ENCODE results near the gene TRPM5. TPM values are rescaled to one million over a fixed set of nuclear protein-coding genes. Genes with fewer than 3 reads are reported as not detected.

Gene TRPM5
- polyA plus RNA-seq, 1 donor from 2014 or later = not detected

DNA sequence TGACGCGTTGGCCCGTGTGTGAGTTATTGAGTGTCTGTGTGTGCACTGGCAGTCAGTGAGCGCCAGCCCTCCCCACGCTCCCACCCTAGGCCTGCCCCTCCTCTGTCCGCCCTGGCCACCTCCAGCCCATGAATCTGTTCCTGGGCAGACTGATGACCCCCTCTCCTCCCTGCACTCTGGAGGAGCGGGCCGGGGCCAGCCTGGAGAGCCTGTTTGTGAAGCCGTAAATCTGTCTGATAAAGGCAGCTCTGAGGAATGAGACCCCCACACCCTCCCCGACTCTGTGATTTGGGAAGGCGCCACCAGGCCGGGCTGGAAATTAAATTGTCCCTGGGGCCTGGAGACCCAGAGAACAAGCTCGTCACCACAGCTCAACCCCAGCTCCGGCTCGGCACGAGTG lies 35.2 kb downstream of the TRPM5 start:
- no peaks in the 10 kb centered on the region for H3K27me3 Mint-ChIP-seq
- peak overlapping the region in 1 of 3 donors; percentile 74 for H3K27ac Mint-ChIP-seq
- no peaks in the 10 kb centered on the region for H3K9me3 Mint-ChIP-seq

GRCh38 chr11:2408671-2409070 lies 35.6 kb downstream of the TRPM5 start:
- Mint-ChIP-seq H3K4me3 (peak overlapping the region in 1 of 4 donors; percentile 17), H3K9me3 (no peaks in the 10 kb centered on the region), H3K27ac (peak overlapping the region in 1 of 3 donors; percentile 74), H3K4me1 (peaks cover 0 to 2% (median 0%) of the 10 kb centered on the region in 3 donors), H3K27me3 (no peaks in the 10 kb centered on the region), H3K36me3 (no peaks in the 10 kb centered on the region)

More for the DNA sequence above, 35.2 kb downstream of the TRPM5 start:
- no peaks in the 10 kb centered on the region for H3K36me3 Mint-ChIP-seq
- no peak overlapping the region for H3K4me3 Mint-ChIP-seq
- H3K4me1 Mint-ChIP-seq = peaks cover 0 to 2% (median 0%) of the 10 kb centered on the region in 3 donors

DNA sequence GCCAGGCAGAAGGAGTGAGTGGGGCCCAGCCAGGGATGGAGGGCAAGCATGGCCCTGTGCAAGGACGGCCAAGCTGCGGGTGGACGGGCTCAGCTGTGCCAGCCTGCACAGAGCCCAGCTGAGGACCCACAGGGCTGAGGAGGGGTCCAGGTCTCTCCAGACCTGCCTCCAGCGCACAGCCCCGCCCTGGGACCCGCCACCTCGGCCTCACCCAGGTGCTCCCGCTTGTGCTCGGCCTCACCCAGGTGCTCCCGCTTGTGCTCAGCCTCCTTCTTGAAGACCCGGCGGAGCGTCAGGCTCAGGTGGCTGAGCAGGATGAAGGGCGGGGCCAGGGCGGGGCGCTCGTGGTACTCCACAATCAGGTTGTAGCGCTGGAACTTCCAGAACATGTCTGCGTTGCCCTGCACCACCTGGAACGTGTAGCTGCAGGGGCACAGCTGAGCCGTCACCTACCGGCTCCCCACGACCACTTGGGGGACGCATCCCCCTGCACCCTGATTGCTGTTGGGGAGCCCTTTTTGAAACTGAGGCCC lies 37.4 kb downstream of the TRPM5 start:
- Mint-ChIP-seq H3K36me3 (no peaks in the 10 kb centered on the region), H3K4me3 (no peak overlapping the region), H3K9me3 (no peaks in the 10 kb centered on the region), H3K27me3 (no peaks in the 10 kb centered on the region), H3K4me1 (peaks cover 0 to 2% (median 2%) of the 10 kb centered on the region in 3 donors), H3K27ac (peak overlapping the region in 1 of 3 donors; percentile 43)

- H3K36me3 Mint-ChIP-seq = no peaks in the 10 kb centered on the region
- H3K9me3 Mint-ChIP-seq = no peaks in the 10 kb centered on the region
- peak overlapping the region in 1 of 3 donors; percentile 43 for H3K27ac Mint-ChIP-seq
- no peaks in the 10 kb centered on the region for H3K27me3 Mint-ChIP-seq
- no peak overlapping the region for H3K4me3 Mint-ChIP-seq
- peaks cover 0 to 4% (median 2%) of the 10 kb centered on the region in 3 donors for H3K4me1 Mint-ChIP-seq
Measured at GRCh38 chr11:2406451-2406850, 37.9 kb downstream of the TRPM5 start.

DNA sequence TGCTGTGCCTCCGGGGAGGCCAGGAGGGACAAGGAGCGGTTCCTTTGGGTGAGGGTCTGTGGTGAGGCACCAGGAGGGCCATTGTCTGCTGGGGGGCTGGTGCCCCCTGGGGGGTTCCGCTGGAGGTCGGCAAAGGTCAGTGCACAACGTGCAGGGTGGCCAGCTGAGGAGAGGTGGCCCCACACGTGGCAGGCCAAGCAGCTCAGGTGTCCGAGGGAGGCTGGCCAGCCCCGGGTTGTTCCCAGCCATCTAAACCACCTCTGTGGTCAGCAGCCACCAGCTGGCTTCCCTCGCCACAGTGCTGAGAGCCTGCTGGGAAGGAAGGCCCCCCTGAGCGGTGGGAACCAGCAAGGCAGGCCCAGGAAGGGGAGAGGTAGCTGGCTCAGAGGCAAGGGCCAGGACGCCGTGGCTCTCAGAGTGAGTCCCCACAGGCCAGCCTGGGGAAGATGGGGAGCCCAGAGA lies 39.5 kb downstream of the TRPM5 start:
- no peaks in the 10 kb centered on the region for H3K36me3 Mint-ChIP-seq
- H3K9me3 Mint-ChIP-seq = no peaks in the 10 kb centered on the region
- H3K4me1 Mint-ChIP-seq = peaks cover 3 to 8% (median 7%) of the 10 kb centered on the region in 3 donors
- no peaks in the 10 kb centered on the region for H3K27me3 Mint-ChIP-seq
- peak overlapping the region in 2 of 4 donors; percentile 30 to 48 for H3K4me3 Mint-ChIP-seq
- peak overlapping the region in 2 of 3 donors; percentile 23 to 78 for H3K27ac Mint-ChIP-seq

GRCh38 chr11:2402890-2403645 lies 41.2 kb downstream of the TRPM5 start:
- no peaks in the 10 kb centered on the region for H3K9me3 Mint-ChIP-seq
- H3K36me3 Mint-ChIP-seq = no peaks in the 10 kb centered on the region
- H3K27ac Mint-ChIP-seq = peak overlapping the region in 2 of 3 donors; percentile 39
- H3K27me3 Mint-ChIP-seq = no peaks in the 10 kb centered on the region
- H3K4me3 Mint-ChIP-seq = peak overlapping the region in 1 of 4 donors; percentile 92
- peaks cover 7 to 12% (median 8%) of the 10 kb centered on the region in 3 donors for H3K4me1 Mint-ChIP-seq

GRCh38 chr11:2402106-2402505 lies 42.2 kb downstream of the TRPM5 start:
- Mint-ChIP-seq H3K36me3 (no peaks in the 10 kb centered on the region), H3K27me3 (no peaks in the 10 kb centered on the region), H3K4me3 (peak overlapping the region; percentile 59 to 97 (median 94)), H3K27ac (peak overlapping the region in 2 of 3 donors; percentile 78 to 97), H3K4me1 (peaks cover 7 to 12% (median 7%) of the 10 kb centered on the region in 3 donors), H3K9me3 (no peaks in the 10 kb centered on the region)

DNA sequence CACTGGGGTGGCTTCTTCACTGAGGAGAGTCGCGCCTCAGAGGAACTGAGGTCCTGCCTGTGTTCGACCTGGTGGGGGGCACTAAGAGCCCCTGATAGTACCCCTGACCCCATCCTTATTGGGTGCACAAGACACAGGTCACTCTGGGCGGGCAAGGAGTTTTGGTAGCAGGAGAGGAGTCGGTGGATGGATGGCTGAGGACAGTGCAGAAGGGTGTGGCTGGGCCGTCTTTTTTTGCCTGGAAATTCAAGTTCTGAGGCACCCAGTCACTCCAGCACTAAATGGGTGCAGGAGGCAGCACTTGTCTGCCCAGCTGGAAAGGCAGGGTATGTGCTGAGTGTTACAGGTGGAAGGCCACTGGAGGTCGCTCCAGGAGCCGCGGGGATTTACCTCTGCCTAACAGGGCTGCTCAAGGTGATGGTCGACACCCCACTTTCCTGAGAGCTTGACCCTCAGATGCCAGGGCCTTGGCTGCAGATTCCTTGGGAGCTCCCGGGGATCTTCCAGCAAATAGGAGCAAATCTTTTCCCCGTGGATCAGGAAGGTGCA lies 42.8 kb downstream of the TRPM5 start:
- Mint-ChIP-seq H3K9me3 (no peaks in the 10 kb centered on the region), H3K4me1 (peaks cover 7 to 12% (median 8%) of the 10 kb centered on the region in 3 donors), H3K27ac (peak overlapping the region in 1 of 3 donors; percentile 97), H3K4me3 (peak overlapping the region; percentile 88 to 97 (median 94)), H3K27me3 (no peaks in the 10 kb centered on the region), H3K36me3 (no peaks in the 10 kb centered on the region)

- peak overlapping the region in 2 of 3 donors; percentile 96 to 97 for H3K27ac Mint-ChIP-seq
- H3K9me3 Mint-ChIP-seq = no peaks in the 10 kb centered on the region
- peak overlapping the region; percentile 88 to 97 (median 94) for H3K4me3 Mint-ChIP-seq
- H3K4me1 Mint-ChIP-seq = peaks cover 7 to 12% (median 9%) of the 10 kb centered on the region in 3 donors
- no peaks in the 10 kb centered on the region for H3K27me3 Mint-ChIP-seq
- H3K36me3 Mint-ChIP-seq = no peaks in the 10 kb centered on the region
Measured at GRCh38 chr11:2400762-2401435, 43.4 kb downstream of the TRPM5 start.

DNA sequence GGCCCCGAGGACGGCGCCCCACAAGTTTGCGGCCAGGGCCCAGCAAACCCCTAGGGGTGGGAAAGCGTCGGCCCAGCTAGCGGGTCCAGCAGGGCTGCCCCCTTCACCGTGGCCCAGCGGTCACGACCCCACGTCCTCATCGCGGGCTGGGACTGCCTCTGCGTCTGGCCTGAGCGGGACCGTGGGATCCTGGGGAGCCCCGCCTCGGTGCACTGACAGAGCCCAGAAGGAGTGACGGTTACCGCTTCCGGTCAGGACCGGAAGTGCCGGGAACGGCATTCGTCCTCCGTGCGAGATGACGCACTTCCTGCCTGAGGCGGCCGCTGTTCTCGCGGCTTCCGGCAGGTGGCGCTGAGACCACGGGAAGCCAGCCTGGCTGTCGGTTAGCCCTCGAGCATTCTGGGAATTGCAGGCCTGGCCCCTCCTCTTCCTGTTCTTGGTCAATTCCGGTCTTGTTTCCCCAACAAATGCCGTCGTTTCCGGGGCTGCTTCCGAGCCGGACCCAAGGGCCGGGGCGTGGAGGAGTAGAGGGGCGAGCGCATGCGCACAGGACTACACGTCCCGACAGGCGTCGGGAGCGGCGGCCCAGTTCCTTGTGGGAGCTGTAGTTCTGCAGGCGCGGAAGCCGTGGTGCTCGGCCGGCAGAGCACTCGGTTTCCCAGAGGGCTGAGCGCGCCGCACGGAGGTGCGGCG lies 44.1 kb downstream of the TRPM5 start, which contains the start of gene TSSC4:
TSSC4 (plus strand) TSS at position 682 of the 693 bp plus-strand sequence. CDS start 1,884 bp downstream, outside the sequence.
- Mint-ChIP-seq H3K4me3 (peak within 1 kb of the TSS; percentile 88 to 97 (median 94)), H3K9me3 (no peaks in the 10 kb centered on the region), H3K4me1 (peaks cover 7 to 12% (median 9%) of the 10 kb centered on the region in 3 donors), H3K27ac (peak within 1 kb of the TSS; percentile 95 to 97 (median 96)), H3K27me3 (no peaks in the 10 kb centered on the region), H3K36me3 (no peaks in the 10 kb centered on the region)

GRCh38 chr11:2399488-2400068 lies 44.7 kb downstream of the TRPM5 start:
- peak overlapping the region; percentile 60 to 92 (median 90) for H3K4me3 Mint-ChIP-seq
- peaks cover 9 to 14% (median 13%) of the 10 kb centered on the region in 3 donors for H3K4me1 Mint-ChIP-seq
- H3K36me3 Mint-ChIP-seq = no peaks in the 10 kb centered on the region

DNA sequence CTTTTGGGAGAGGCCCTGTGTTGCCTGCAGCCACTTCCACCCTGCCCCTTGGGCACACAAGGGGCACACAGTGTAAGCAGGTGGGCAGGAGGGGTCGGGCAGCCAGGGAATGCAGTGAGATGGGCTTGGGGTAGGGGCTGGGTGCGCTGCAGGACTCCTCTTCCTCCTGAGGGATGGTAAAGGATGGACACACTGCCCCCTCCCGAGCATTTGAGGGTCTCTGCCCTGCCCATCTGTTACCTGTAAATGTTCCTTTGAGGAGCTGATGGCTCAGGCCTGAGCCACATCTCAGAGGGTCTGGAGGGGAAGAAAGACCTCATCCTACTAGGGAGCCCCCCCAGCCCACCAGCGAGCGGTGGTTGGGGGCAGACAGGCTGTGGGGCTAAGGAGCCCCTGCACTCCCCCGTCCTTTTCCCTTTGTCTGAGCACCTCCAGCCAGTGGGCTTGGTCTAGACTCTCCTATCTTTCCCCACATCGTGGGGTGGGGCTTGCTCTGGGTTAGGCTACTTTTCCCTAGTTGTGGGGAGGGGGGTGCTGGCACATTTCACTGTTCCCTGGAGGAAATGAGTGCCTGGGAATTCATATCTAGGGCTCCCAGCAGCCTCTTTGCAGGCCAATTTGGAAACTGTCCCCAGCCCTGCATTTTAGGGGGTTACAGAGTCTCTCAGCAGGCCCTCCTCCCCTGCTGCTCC lies 45.5 kb downstream of the TRPM5 start:
- Mint-ChIP-seq H3K27ac (peak overlapping the region; percentile 71 to 97 (median 94)), H3K4me1 (peaks cover 16 to 17% (median 16%) of the 10 kb centered on the region in 3 donors), H3K36me3 (no peaks in the 10 kb centered on the region), H3K27me3 (no peaks in the 10 kb centered on the region), H3K9me3 (no peaks in the 10 kb centered on the region), H3K4me3 (peak overlapping the region; percentile 60 to 92 (median 90))

More at GRCh38 chr11:2399488-2400068, 44.7 kb downstream of the TRPM5 start:
- no peaks in the 10 kb centered on the region for H3K9me3 Mint-ChIP-seq
- no peaks in the 10 kb centered on the region for H3K27me3 Mint-ChIP-seq
- peak overlapping the region; percentile 95 to 97 (median 96) for H3K27ac Mint-ChIP-seq

DNA sequence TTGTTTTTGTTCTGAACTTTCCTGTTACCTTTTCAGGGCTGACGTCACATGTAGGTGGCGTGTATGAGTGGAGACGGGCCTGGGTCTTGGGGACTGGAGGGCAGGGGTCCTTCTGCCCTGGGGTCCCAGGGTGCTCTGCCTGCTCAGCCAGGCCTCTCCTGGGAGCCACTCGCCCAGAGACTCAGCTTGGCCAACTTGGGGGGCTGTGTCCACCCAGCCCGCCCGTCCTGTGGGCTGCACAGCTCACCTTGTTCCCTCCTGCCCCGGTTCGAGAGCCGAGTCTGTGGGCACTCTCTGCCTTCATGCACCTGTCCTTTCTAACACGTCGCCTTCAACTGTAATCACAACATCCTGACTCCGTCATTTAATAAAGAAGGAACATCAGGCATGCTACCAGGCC lies 47.3 kb downstream of the TRPM5 start:
- peaks cover 16 to 23% (median 17%) of the 10 kb centered on the region in 3 donors for H3K4me1 Mint-ChIP-seq
- H3K27me3 Mint-ChIP-seq = no peaks in the 10 kb centered on the region
- H3K27ac Mint-ChIP-seq = peak overlapping the region in 1 of 3 donors; percentile 97
- no peaks in the 10 kb centered on the region for H3K36me3 Mint-ChIP-seq
- H3K9me3 Mint-ChIP-seq = no peaks in the 10 kb centered on the region
- peak overlapping the region in 1 of 4 donors; percentile 35 for H3K4me3 Mint-ChIP-seq
